ENCODE measurements around the gene TMEM37. TPM values are rescaled to one million over a fixed set of nuclear protein-coding genes. Genes with fewer than 3 reads are reported as not detected.
"Not testable (repeated sequence)": the region's sequence is repeated elsewhere in the genome, so short reads cannot be mapped to it uniquely, and the experiment has no call there.

Gene TMEM37, protein sequence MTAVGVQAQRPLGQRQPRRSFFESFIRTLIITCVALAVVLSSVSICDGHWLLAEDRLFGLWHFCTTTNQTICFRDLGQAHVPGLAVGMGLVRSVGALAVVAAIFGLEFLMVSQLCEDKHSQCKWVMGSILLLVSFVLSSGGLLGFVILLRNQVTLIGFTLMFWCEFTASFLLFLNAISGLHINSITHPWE
- total RNA-seq, result not detected

DNA sequence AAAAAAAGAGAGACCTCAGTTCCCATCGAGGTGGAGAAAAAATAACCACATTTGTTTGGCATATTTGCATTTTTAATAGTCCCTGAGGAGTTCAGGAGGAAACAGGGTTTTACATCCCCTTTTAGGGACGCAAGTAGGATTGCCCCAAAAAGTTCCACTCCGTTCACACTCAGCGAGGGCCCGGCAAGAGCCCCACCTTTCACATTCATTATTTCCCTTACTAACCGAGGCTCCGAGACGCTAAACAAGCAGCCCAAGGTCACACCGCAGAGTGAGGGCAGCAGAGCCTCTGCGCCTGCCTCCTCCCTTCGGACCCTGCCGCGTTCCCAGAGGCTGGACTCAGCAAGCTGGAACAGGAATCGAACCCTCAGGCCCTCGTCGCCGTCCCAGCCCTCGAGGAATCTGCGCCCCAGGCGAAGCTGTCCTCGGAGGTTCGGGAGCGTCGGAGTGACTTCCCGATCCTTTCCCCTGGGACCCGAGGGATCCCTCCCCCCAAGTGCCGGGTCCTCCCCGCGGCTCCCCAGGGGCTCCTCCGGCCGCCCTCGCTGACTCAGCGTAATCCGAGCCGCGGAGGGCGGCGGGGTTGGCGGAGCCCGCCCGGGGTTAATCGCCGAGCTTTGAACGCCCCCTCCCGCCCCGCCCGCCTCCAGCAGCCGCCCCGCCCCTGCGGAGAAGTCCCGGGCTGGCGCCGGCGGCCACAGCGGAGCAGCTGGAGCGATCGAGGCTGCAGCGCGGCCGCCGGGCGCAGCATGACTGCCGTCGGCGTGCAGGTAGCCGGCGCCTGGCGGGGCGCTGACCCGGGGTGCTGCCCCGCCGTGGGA, at the start of gene TMEM37:
Gene TMEM37 (plus strand): TSS at position 700 of the 821 bp plus-strand sequence. CDS start 50 bp downstream, at position 750.
- DNase-seq, result no peak
- no peak within 1 kb of the TSS for H3K4me3 Mint-ChIP-seq
- H3K36me3 Mint-ChIP-seq, result no peaks in the 10 kb centered on the region
- CTCF ChIA-PET, result no interaction called here
- H3K4me1 Mint-ChIP-seq, result peaks cover 3% of the 10 kb centered on the region
- peaks cover 65% of the 10 kb centered on the region for H3K27me3 Mint-ChIP-seq
- H3K9me3 Mint-ChIP-seq (ENCODE audit: low read depth), result no peaks in the 10 kb centered on the region
- ATAC-seq, result no peak
- H3K27ac Mint-ChIP-seq, result no peak within 1 kb of the TSS

DNA sequence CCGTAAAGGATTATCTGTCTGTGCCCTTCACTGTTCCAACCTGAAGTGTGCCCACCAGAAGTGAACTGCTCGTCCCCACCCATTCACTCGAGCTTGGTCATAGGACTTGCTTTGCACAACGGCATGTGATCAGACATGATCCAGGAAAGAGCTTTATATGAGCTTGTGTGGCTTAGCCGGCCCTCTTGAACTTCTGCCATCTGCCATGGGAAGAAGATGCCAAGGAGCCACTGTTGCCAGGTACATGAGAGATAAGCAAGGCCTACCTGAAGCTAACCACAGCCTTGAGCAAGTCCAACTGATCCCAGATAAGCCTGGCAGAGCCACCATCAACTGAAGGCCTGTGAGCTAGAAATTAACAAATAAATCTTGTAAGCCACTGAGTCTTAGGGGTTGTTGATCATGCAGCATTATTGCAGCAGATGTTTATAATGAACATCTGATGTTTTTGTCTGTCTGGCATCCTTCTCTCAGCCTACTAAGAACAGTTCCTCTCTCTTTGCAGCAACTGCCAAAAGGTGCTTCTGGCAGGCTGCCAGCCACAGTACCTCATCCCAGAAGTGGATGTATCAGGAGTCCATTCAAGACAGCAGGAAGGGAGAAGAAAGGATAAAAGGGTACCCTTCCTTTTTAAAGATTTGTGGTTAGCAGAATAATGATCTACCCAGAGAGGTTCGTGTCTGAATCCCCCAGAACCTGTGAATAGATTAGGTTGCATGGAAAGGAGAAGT, 48.1 kb upstream of the TMEM37 start:
- H3K4me3 Mint-ChIP-seq, result no peak overlapping the region
- H3K27ac Mint-ChIP-seq, result no peak overlapping the region
- peaks cover 6% of the 10 kb centered on the region for H3K4me1 Mint-ChIP-seq
- no peaks in the 10 kb centered on the region for H3K36me3 Mint-ChIP-seq
- ATAC-seq, result no peak
- CTCF ChIA-PET, result no interaction called here
- no peaks in the 10 kb centered on the region for H3K9me3 Mint-ChIP-seq (ENCODE audit: low read depth)
- peaks cover 43% of the 10 kb centered on the region for H3K27me3 Mint-ChIP-seq
- no peak for DNase-seq

DNA sequence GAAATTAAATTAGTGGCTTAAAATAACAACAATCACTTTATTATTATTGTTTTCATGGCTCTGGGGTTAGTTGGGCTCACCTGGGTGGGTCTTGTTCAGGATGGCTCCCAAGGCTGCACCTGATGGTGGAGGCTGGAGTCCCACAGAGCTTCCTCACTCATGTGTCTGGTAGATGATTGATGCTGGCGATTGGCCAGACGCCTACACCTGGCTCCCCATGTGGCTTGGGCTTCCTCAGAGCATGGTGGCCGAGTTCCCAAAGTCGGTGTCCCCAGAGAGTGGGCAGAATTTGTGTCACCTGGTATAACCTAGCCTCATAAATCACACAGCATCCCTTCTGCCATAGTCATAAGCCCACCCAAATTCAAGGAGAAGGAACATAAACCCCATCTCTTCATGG, 46.7 kb upstream of the TMEM37 start:
- H3K4me3 Mint-ChIP-seq, result no peak overlapping the region
- DNase-seq, result no peak
- peaks cover 6% of the 10 kb centered on the region for H3K4me1 Mint-ChIP-seq
- H3K36me3 Mint-ChIP-seq, result no peaks in the 10 kb centered on the region
- H3K27me3 Mint-ChIP-seq, result peaks cover 42% of the 10 kb centered on the region
- no peaks in the 10 kb centered on the region for H3K9me3 Mint-ChIP-seq (ENCODE audit: low read depth)
- CTCF ChIA-PET, result no interaction called here
- no peak overlapping the region for H3K27ac Mint-ChIP-seq
- ATAC-seq, result no peak

DNA sequence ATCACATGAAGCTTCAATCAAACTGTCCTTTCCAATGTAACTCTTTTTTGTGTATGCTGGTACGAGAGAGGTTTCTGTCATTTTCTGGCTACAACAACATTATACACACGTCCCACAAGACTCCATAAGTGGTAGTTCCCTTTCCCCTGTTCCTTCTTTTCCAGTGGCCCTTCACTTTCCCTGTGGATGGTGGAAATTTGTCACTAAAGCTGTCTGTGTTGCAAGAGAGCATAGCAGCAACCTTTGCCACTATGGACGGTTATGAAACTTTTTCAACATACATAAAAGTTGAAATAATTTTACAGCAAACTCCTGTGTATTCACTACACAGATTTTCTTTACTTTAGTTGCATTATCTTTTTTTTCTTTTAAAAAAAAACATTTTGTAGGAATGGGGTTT, 46.2 kb upstream of the TMEM37 start:
- no peak for ATAC-seq
- CTCF ChIA-PET, result no interaction called here

DNA sequence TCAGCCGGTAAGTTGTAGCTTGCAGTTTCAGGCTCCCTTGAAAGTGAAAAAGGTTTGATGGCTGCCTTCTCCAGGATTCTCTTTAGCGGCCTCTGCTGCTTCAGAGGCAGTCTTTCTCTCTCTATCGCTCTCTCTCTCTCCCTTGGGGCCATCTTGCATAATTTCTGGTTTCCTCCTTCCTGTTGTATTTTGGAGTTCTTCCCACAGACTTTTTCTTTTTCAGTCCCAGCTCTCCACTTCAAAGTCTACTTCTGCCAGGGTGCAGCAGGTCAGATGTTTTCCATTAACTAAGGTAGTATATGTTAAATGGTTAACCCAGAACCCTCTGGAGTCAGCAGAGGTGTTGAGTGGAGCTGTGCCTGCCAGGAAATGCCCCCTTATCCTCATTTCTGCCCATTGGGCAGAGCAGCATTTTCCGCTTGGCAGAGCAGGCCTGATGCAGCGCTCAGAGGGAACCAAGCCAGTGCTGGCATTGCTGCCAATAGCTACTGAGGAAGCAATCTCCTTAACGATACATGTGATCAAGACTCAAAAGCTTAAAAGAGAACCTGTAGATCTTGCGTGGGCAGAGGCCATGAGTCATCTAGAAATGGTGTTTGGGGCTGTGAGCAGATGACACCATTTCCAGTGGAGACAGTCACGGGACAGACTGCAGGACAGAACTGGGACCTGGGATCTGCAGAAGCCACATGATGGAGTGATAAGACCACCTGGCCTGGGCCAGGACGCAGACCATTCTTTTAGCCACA, 44.1 kb upstream of the TMEM37 start:
- Mint-ChIP-seq H3K4me1 (peaks cover 6% of the 10 kb centered on the region), H3K27ac (peak overlapping the region; percentile 47)
- CTCF ChIA-PET, result no interaction called here

More for the DNA sequence above, 46.2 kb upstream of the TMEM37 start:
- Mint-ChIP-seq H3K4me3 (no peak overlapping the region), H3K9me3 (ENCODE audit: low read depth) (no peaks in the 10 kb centered on the region), H3K27ac (no peak overlapping the region), H3K4me1 (peaks cover 6% of the 10 kb centered on the region), H3K27me3 (peaks cover 40% of the 10 kb centered on the region), H3K36me3 (no peaks in the 10 kb centered on the region)
- DNase-seq, result no peak

DNA sequence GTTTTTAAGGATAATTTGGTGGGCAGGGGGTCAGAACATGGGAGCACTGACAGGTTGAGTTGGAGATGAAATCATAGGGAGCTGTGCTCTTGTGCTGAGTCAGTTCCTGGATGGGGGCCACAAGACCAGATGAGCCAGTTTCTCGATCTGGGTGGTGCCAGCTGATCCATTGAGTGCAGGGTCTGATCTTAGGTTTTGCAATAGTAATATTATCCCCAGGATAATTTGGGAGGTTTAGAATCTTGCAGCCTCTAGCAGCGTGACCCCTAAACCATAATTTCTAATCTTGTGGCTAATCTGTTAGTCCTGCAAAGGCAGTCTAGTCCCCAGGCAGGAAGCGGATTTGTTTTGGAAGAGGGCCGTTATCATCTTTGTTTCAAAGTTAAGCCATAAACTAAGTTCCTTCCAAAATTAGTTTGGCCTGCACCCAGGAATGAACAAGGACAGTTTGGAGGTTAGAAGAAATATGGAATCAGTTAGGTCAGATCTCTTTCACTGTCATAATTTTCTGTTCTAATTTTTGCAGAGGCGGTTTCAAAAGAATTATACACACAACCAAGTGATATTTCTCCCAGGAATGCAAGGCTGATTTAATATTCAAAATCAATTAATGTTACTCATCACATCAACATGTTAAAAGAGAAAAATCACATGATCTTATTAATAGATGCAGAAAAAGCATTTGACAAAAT, 41.9 kb upstream of the TMEM37 start:
- CTCF ChIA-PET, result no interaction called here
- Mint-ChIP-seq H3K36me3 (no peaks in the 10 kb centered on the region), H3K4me1 (peaks cover 6% of the 10 kb centered on the region), H3K4me3 (no peak overlapping the region), H3K27me3 (peaks cover 25% of the 10 kb centered on the region), H3K9me3 (ENCODE audit: low read depth) (no peaks in the 10 kb centered on the region), H3K27ac (no peak overlapping the region)
- DNase-seq (no peak), ATAC-seq (no peak)

More for the DNA sequence above, 44.1 kb upstream of the TMEM37 start:
- ATAC-seq (no peak), DNase-seq (no peak)
- H3K4me3 Mint-ChIP-seq, result no peak overlapping the region
- no peaks in the 10 kb centered on the region for H3K36me3 Mint-ChIP-seq
- H3K9me3 Mint-ChIP-seq (ENCODE audit: low read depth), result no peaks in the 10 kb centered on the region
- H3K27me3 Mint-ChIP-seq, result peaks cover 33% of the 10 kb centered on the region

DNA sequence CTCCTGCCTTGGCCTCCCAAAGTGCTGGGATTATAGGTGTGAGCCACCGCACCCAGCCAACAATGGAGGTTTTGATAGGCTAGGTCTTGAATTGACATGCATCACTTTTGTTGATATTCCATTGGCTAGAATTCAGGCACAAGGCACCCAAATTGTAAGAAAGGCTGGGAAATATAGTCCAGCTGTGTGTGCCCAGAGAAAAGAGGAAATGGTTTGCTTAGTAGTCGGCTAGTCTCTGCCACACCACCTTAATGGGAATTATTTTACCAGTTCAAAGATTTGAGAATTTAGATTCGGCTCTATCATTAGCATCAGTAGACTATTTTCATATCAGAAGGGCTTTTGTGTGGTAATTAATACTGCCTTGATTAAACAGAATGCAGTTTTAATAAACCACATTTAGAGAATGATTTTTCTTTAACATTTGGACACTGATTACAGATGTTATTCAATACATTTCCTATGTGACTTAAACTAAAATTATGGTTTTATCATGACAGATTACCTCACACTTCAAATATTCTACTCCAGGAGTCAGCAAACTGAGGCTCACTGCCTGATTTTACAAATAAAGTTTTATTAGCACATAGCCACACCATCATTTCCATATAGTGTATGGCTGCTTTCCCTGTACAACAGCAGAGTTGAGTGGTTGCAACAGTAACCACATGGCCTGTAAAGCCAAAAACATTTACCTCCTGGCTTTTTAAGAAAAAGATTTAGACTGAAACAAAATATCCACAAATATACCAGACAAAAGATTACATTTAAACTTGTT, 37.5 kb upstream of the TMEM37 start:
- CTCF ChIA-PET, result no interaction called here
- peaks cover 14% of the 10 kb centered on the region for H3K27me3 Mint-ChIP-seq

DNA sequence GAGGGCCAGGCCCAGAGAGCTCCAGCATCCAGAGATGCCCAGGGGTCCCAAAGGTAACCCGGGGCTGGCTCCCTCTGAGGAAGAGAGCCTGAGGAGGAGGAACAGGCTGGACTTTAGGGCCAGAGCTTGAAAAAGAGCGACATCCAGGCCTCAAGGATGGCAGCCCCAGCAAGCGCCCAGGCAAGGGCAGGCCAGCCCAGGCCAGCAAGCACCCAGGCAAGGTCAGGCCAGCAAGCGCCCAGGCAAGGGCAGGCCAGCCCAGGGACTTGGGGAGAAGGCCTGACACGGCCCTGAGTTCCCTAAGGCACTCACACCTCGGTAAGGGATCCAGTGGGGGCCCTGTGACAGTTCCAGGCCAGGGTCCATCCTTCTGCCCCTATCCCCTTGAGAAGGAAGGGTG, 34.5 kb upstream of the TMEM37 start:
- Mint-ChIP-seq H3K9me3 (ENCODE audit: low read depth) (no peaks in the 10 kb centered on the region), H3K27me3 (peaks cover 8% of the 10 kb centered on the region), H3K36me3 (no peaks in the 10 kb centered on the region), H3K4me1 (peaks cover 2% of the 10 kb centered on the region), H3K4me3 (no peak overlapping the region), H3K27ac (no peak overlapping the region)
- DNase-seq, result no peak
- ATAC-seq, result no peak
- CTCF ChIA-PET, result no interaction called here

More for the DNA sequence above, 37.5 kb upstream of the TMEM37 start:
- H3K4me1 Mint-ChIP-seq, result peaks cover 2% of the 10 kb centered on the region
- H3K4me3 Mint-ChIP-seq, result no peak overlapping the region
- H3K9me3 Mint-ChIP-seq (ENCODE audit: low read depth), result no peaks in the 10 kb centered on the region
- DNase-seq, result no peak
- ATAC-seq, result no peak
- H3K36me3 Mint-ChIP-seq, result no peaks in the 10 kb centered on the region
- no peak overlapping the region for H3K27ac Mint-ChIP-seq

DNA sequence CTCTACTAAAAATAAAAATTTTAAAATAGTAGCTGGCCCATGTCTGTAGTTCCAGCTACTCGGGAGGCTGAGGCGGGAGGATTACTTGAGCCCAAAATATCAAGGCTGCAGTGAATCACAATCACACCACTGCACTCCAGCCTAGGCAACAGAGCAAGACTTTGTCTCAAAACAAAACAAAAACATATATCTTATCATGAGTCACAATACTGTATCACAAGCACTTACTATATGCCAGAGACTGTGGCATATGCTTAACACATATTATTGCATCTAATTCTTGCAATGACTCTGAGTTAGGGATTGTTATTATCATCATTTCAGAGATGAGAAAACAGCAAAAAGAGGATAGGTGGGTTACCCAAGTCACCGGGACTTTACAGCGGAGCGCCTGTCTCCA, 29.5 kb upstream of the TMEM37 start:
- no peaks in the 10 kb centered on the region for H3K9me3 Mint-ChIP-seq (ENCODE audit: low read depth)
- DNase-seq, result no peak
- no peak overlapping the region for H3K27ac Mint-ChIP-seq
- H3K4me3 Mint-ChIP-seq, result no peak overlapping the region
- CTCF ChIA-PET, result interaction anchor here (1.0 kb wide), 1 partner anchor 12 kb away, joined by 3 read pairs; no protein-coding TSS in a partner anchor
- ATAC-seq, result no peak
- peaks cover 2% of the 10 kb centered on the region for H3K27me3 Mint-ChIP-seq
- peaks cover 2% of the 10 kb centered on the region for H3K4me1 Mint-ChIP-seq
- H3K36me3 Mint-ChIP-seq, result no peaks in the 10 kb centered on the region

DNA sequence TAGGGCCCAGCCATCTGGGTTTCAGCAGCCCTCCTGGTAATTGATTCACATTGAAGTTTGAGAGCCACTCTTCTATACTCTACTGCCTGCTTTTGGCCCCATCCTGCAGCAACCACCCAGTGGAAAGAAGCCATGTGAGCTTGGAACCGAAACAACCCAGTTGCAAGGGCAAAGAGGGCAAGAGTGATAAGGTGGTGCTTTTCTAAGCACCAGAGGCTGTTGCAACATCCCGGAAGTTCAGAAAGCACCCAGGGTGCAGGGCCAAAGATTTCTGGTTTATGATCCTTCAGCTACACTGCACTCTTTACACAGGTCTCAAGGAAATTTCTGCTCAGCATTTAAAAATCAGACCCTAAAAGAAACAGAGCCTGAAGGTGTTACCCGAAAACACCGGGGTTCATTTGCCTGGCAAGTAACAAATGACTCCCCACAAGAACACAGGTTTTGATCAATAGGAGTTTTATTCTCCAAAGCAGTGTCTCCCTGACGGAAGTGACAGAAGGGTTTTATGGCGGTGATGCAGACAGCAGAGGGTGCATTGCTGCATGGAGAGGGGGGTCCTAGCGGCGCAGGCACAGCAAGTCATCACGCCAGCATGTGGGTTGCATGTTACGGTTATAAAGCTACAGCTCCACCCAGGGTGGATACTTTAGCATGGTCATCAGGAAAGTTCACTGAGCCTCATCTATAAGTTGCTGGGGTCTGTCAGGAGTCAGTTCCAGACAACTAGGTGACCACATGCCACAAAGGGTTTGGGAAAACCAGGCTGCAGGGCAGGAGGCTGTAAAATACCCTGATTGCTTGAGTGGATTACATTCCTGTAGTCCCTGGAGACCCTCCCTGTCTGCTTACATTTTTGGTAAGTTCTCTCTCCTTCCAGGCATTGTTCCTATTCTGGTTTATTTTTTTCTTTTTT, 28.8 kb upstream of the TMEM37 start:
- H3K27ac Mint-ChIP-seq, result no peak overlapping the region
- peaks cover 2% of the 10 kb centered on the region for H3K27me3 Mint-ChIP-seq
- ATAC-seq, result no peak
- H3K4me3 Mint-ChIP-seq, result no peak overlapping the region
- peaks cover 2% of the 10 kb centered on the region for H3K4me1 Mint-ChIP-seq
- DNase-seq, result no peak
- CTCF ChIA-PET, result interaction anchor here (1.0 kb wide), 1 partner anchor 11 kb away, joined by 3 read pairs; no protein-coding TSS in a partner anchor
- H3K9me3 Mint-ChIP-seq (ENCODE audit: low read depth), result no peaks in the 10 kb centered on the region
- no peaks in the 10 kb centered on the region for H3K36me3 Mint-ChIP-seq

DNA sequence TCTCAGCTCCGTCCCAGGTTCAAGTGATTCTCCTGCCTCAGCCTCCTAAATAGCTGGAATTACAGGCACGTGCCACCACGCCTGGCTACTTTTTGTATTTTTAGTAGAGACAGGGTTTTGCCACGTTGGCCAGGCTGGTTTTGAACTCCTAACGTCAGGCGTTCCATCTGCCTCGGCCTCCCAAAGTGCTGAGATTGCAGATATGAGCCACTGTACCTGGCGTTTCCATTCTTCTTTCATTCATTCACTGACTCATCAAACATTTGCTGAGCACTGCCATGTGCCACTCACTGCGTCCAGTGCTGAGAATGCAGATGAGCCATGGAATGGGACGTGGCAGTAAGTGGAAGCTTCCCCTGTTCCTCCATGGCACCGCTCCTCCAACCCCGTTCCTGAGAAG, 28.0 kb upstream of the TMEM37 start:
- not testable (repeated sequence) for H3K36me3 Mint-ChIP-seq; ATAC-seq; H3K4me1 Mint-ChIP-seq; DNase-seq; H3K27me3 Mint-ChIP-seq; H3K27ac Mint-ChIP-seq; H3K9me3 Mint-ChIP-seq (ENCODE audit: low read depth); H3K4me3 Mint-ChIP-seq
- CTCF ChIA-PET, result interaction anchor here (1.1 kb wide), 1 partner anchor 73 kb away, joined by 3 read pairs; no protein-coding TSS in a partner anchor
